K562 (cell line): Measurements from ENCODE around the gene ARHGEF1. TPM values are rescaled to one million over a fixed set of nuclear protein-coding genes. Genes with fewer than 3 reads are reported as not detected.
A peak's percentile ranks its signal among the peaks of the same experiment; 100 is the strongest.

Source experiments
- CBFA2T2 ChIP-seq: fragments of 450-650 bp; conservative IDR thresholded peaks from 2 replicates; pipeline ENCODE4 v1.6.1; 2017; ENCODE audit warnings: mild to moderate bottlenecking
- CREM ChIP-seq: IDR thresholded peaks from 2 replicates; pipeline ENCODE4 v1.6.1; 2014; ENCODE audit warnings: antibody characterized with exemption, low read depth
- DACH1 ChIP-seq: fragments of 450-650 bp; IDR thresholded peaks from 2 replicates; pipeline ENCODE4 v1.6.1; 2018; ENCODE audit not compliant: partially characterized antibody
- HMGXB4 ChIP-seq: sonication (generic); formaldehyde crosslinking; IDR thresholded peaks from 2 replicates; pipeline ENCODE4 v1.8.1; 2023; ENCODE audit warnings: mild to moderate bottlenecking, missing genetic modification reagents
- HNRNPH1 ChIP-seq: fragments of 200-400 bp; formaldehyde crosslinking; optimal IDR thresholded peaks from 2 replicates; pipeline ENCODE3; 2017; ENCODE audit warnings: low read depth, mild to moderate bottlenecking, low read length, moderate library complexity
- MCM2 ChIP-seq: fragments of 450-650 bp; IDR thresholded peaks from 2 replicates; pipeline ENCODE4 v1.6.1; 2017; ENCODE audit warnings: low read depth, mild to moderate bottlenecking
- PCBP2 ChIP-seq: fragments of 200-400 bp; formaldehyde crosslinking; IDR thresholded peaks from 2 replicates; pipeline ENCODE4 v1.6.1; 2018; ENCODE audit warnings: low read length, low read depth, mild to moderate bottlenecking, moderate library complexity; ENCODE audit not compliant: poor library complexity, severe bottlenecking
- POLR2A ChIP-seq: fragments of 450-650 bp; conservative IDR thresholded peaks from 2 replicates; pipeline ENCODE4 v1.6.1; 2016
- SMARCA5 ChIP-seq: fragments of 450-650 bp; IDR thresholded peaks from 2 replicates; pipeline ENCODE4 v1.6.1; 2016
- SREBF2 ChIP-seq: sonication (generic); formaldehyde crosslinking; IDR thresholded peaks from 2 replicates; pipeline ENCODE4 v1.4.0; 2020; ENCODE audit warnings: mild to moderate bottlenecking, missing genetic modification reagents
- ZBTB5 ChIP-seq: fragments of 450-650 bp; IDR thresholded peaks from 2 replicates; pipeline ENCODE4 v1.6.1; 2017; ENCODE audit warnings: antibody characterized with exemption
- ZNF140 ChIP-seq: fragments of 250-450 bp; sonication (Bioruptor Pico); IDR thresholded peaks from 2 replicates; pipeline ENCODE4 v1.8.0; 2021; ENCODE audit warnings: moderate library complexity, mild to moderate bottlenecking, inconsistent platforms
- ZNF232 ChIP-seq: sonication (generic); formaldehyde crosslinking; IDR thresholded peaks from 2 replicates; pipeline ENCODE4 v1.8.0; 2022; ENCODE audit warnings: mild to moderate bottlenecking, missing genetic modification reagents
- ZNF384 ChIP-seq: IDR thresholded peaks from 2 replicates; pipeline ENCODE4 v1.6.1; 2012; ENCODE audit warnings: low read depth, low read length, improper control_type of control experiment
- polyA plus RNA-seq, 8 experiments: library from polyadenylated mRNA; depleted of rRNA in 4 of 8; stranded (reverse) in 5 of 8; unstranded in 3 of 8; fragments of >200 nt; fragmentation: Nextera tagmentation in 2 of 8; fragmentation: Illumina TruSeq in 1 of 8; extraction: Ambion mirVana in 2 of 8; extraction: Trizol in 1 of 8; gene quantifications; 2 replicates each; pipeline versions ENCODE4 v1.2.1 to v1.2.3, GENCODE V29; 2011 to 2014; ENCODE audit warnings: inconsistent platforms in 1 of 8, missing spikeins in 1 of 8
- total RNA-seq, 7 experiments: library from RNA; depleted of rRNA in 6 of 7; stranded (reverse); fragments of >200 nt in 6 of 7; fragmentation: Illumina TruSeq in 2 of 7; extraction: Trizol in 2 of 7; gene quantifications; 2 replicates each; pipeline versions ENCODE4 v1.2.1 to v1.2.3, GENCODE V29; 2011 to 2021; ENCODE audit warnings: low replicate concordance in 1 of 7
- TF ChIP-seq, protein P1 (sequence below): fragments of 250-450 bp; sonication (Bioruptor Pico); IDR thresholded peaks from 2 replicates; pipeline ENCODE4 v1.4.0; 2020
- TF ChIP-seq, protein P2 (sequence below): fragments of 250-450 bp; sonication (Bioruptor Pico); IDR thresholded peaks from 2 replicates; pipeline ENCODE4 v1.4.0; 2020; ENCODE audit warnings: mild to moderate bottlenecking

The ARHGEF1 gene
- total and polyA plus RNA-seq, 9 of the 15 experiments (the other 6 are each of a cell fraction or from before 2014, with no cell fraction given) = 1.9 to 149 (median 29.8) TPM

DNA sequence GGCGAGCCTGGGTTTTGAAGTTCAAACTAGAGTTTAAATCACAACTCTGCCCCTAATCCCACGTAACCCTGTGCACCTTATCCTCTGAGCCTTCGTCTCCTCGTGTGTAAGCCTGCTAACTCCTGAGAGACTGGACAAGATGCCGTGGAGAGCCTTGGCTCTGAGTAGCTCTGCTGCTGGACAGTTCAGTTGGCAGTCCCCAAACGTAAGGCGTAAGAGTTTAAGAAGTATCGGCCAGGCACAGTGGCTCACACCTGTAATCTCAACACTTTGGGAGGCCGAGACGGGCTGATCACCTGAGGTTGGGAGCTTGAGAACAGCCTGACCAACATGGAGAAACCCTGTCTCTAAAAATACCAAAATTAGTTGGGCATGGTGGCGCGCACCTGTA, 10.6 kb upstream of the ARHGEF1 start (continued):
- TF ChIP-seq POLR2A = peak; percentile 69
- TF ChIP-seq CBFA2T2 = no peak
- no peak for TF ChIP-seq HNRNPH1
- 0 out of 2 replicates have a peak, but pooled peaks have one; percentile 5 for TF ChIP-seq CREM
- no peak for TF ChIP-seq HMGXB4 (CRISPR knock-in tag)
- TF ChIP-seq, protein P1, sequence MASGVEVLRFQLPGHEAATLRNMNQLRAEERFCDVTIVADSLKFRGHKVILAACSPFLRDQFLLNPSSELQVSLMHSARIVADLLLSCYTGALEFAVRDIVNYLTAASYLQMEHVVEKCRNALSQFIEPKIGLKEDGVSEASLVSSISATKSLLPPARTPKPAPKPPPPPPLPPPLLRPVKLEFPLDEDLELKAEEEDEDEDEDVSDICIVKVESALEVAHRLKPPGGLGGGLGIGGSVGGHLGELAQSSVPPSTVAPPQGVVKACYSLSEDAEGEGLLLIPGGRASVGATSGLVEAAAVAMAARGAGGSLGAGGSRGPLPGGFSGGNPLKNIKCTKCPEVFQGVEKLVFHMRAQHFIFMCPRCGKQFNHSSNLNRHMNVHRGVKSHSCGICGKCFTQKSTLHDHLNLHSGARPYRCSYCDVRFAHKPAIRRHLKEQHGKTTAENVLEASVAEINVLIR (CRISPR knock-in tag) = no peak
- TF ChIP-seq ZNF384 = no peak
- no peak for TF ChIP-seq DACH1
- TF ChIP-seq, protein P2, sequence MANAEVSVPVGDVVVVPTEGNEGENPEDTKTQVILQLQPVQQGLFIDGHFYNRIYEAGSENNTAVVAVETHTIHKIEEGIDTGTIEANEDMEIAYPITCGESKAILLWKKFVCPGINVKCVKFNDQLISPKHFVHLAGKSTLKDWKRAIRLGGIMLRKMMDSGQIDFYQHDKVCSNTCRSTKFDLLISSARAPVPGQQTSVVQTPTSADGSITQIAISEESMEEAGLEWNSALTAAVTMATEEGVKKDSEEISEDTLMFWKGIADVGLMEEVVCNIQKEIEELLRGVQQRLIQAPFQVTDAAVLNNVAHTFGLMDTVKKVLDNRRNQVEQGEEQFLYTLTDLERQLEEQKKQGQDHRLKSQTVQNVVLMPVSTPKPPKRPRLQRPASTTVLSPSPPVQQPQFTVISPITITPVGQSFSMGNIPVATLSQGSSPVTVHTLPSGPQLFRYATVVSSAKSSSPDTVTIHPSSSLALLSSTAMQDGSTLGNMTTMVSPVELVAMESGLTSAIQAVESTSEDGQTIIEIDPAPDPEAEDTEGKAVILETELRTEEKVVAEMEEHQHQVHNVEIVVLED (CRISPR knock-in tag) = no peak
- no peak for TF ChIP-seq MCM2
- no peak for TF ChIP-seq ZNF140 (CRISPR knock-in tag)
- no peak for TF ChIP-seq ZBTB5
- no peak for TF ChIP-seq ZNF232 (CRISPR knock-in tag)
- no peak for TF ChIP-seq SMARCA5
- no peak for TF ChIP-seq PCBP2
- no peak for TF ChIP-seq SREBF2
